Activated B cell treated with CpG ODN at 0.5 μM for 24 hours (primary cell): ENCODE results near the gene PTPRE. TPM values are rescaled to one million over a fixed set of nuclear protein-coding genes. Genes with fewer than 3 reads are reported as not detected.

Source experiments
- ATAC-seq: fragments of 200-7000 bp; cut with Tn5 transposase; one replicate; pipeline ENCODE4 v1.10.0; 2021; ENCODE audit warnings: low read depth, mild to moderate bottlenecking, moderate library complexity
- CTCF ChIA-PET: fragments of 350-600 bp; sonication (Branson Sonifier 250); formaldehyde crosslinking; loops from one replicate; lab custom pipeline; 2021; ENCODE audit warnings: antibody characterized with exemption; lab: Charles Lee
- POLR2A ChIA-PET: fragments of 350-600 bp; sonication (Branson Sonifier 250); formaldehyde crosslinking; loops from one replicate; lab custom pipeline; 2021; ENCODE audit warnings: antibody characterized with exemption; lab: Charles Lee
- DNase-seq: peaks from one replicate; pipeline ENCODE4 v3.0.0; 2022
- H3K27ac Mint-ChIP-seq: one replicate; pipeline ENCODE4 v1.8.0; 2020; ENCODE audit warnings: mixed read lengths
- H3K27me3 Mint-ChIP-seq: one replicate; pipeline ENCODE4 v1.8.0; 2021; ENCODE audit warnings: mixed read lengths
- H3K36me3 Mint-ChIP-seq: one replicate; pipeline ENCODE4 v1.8.0; 2021; ENCODE audit warnings: low read depth, mixed read lengths
- H3K4me1 Mint-ChIP-seq: one replicate; pipeline ENCODE4 v1.8.0; 2021; ENCODE audit warnings: mixed read lengths
- H3K4me3 Mint-ChIP-seq: one replicate; pipeline ENCODE4 v1.8.0; 2020; ENCODE audit warnings: mild to moderate bottlenecking, mixed read lengths
- H3K9me3 Mint-ChIP-seq: one replicate; pipeline ENCODE4 v1.8.0; 2020; ENCODE audit warnings: mixed read lengths
- intact Hi-C: fragments of 100-400 bp; cut with micrococcal nuclease; formaldehyde crosslinking; loops from one replicate; pipeline ENCODE4 v1.15.1; 2024
- total RNA-seq: library from RNA; stranded (reverse); gene quantifications from 2 replicates; pipeline ENCODE4 v1.2.3, GENCODE V29; 2022
- TF ChIP-seq, protein P1 (sequence below): fragments of 200-600 bp; IDR thresholded peaks from one replicate; pipeline ENCODE4 v1.8.0; 2022; ENCODE audit warnings: antibody characterized with exemption, mild to moderate bottlenecking

PTPRE gene
- total RNA-seq, 1 donor from 2014 or later = 36.8 TPM

DNA sequence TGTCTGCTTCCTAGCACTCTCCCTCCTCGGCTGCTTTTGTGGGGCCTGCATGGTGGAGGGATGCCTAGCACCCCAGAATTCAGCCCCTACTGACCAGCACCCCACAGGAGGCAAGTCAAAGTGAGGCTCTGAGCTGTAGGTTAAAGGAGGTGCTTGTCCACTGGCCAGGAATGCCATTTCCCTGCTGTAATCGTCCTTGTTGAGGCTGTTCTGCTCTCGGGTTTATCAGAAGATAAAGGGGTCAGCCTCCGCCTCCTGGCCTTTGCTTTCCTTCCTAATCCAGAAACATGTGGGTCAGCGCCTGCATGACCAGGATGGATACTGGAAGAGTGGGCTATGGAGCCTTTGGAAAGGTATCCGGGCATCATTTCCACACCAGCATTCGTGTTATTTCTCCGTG lies 120.4 kb downstream of the PTPRE start:
- peaks cover 4% of the 10 kb centered on the region for H3K27me3 Mint-ChIP-seq
- CTCF ChIA-PET = interaction anchor here (1.3 kb wide), 1 partner anchor 8 kb away, joined by 3 read pairs; no protein-coding TSS in a partner anchor

DNA sequence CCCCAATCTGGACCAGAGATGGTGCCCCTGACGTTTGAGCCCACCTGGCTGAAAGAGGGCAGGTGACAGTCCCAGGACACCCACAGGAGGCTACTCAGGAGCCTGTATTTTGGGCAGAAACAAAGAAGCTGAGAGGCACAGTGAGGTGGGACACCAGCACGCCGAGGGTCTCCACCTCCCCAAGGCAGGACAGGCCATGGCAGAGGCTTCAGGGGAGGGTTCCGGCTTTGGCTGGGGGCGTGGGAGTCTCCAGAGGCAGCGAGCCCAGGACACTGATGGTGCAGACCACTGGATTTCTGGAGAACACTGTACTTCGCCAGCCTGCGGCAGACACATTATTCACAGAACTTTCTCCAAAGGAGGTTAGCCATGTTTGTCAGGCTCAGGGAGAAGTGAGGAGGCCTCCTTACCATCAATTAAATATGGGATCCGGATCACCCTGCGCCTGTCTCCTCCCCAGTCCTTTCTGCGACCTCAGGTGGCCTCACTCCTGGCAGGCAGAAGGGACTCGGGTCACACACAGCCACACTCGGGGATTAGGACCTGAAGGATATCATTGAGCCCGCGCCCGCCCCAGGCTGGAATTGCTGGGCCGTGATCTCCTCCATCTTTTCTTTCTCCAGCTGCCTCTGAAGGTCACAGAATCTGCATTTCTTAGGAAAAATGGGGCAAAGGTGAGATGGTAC lies 121.1 kb downstream of the PTPRE start:
- H3K4me3 Mint-ChIP-seq = no peak overlapping the region
- intact Hi-C loops = no loop called here
- ATAC-seq = no peak
- peaks cover 4% of the 10 kb centered on the region for H3K27me3 Mint-ChIP-seq
- CTCF ChIA-PET = interaction anchor here (1.3 kb wide), 1 partner anchor 7 kb away, joined by 3 read pairs; no protein-coding TSS in a partner anchor
- peaks cover 9% of the 10 kb centered on the region for H3K4me1 Mint-ChIP-seq
- no peaks in the 10 kb centered on the region for H3K9me3 Mint-ChIP-seq
- no peaks in the 10 kb centered on the region for H3K36me3 Mint-ChIP-seq
- DNase-seq = no peak
- TF ChIP-seq, protein P1, sequence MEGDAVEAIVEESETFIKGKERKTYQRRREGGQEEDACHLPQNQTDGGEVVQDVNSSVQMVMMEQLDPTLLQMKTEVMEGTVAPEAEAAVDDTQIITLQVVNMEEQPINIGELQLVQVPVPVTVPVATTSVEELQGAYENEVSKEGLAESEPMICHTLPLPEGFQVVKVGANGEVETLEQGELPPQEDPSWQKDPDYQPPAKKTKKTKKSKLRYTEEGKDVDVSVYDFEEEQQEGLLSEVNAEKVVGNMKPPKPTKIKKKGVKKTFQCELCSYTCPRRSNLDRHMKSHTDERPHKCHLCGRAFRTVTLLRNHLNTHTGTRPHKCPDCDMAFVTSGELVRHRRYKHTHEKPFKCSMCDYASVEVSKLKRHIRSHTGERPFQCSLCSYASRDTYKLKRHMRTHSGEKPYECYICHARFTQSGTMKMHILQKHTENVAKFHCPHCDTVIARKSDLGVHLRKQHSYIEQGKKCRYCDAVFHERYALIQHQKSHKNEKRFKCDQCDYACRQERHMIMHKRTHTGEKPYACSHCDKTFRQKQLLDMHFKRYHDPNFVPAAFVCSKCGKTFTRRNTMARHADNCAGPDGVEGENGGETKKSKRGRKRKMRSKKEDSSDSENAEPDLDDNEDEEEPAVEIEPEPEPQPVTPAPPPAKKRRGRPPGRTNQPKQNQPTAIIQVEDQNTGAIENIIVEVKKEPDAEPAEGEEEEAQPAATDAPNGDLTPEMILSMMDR = no peak
- POLR2A ChIA-PET = no interaction called here
- H3K27ac Mint-ChIP-seq = no peak overlapping the region

More for the DNA sequence above, 120.4 kb downstream of the PTPRE start:
- TF ChIP-seq, protein P1 = no peak
- intact Hi-C loops = no loop called here
- DNase-seq (no peak), ATAC-seq (no peak)
- no peak overlapping the region for H3K27ac Mint-ChIP-seq
- no peak overlapping the region for H3K4me3 Mint-ChIP-seq
- no peaks in the 10 kb centered on the region for H3K36me3 Mint-ChIP-seq
- H3K4me1 Mint-ChIP-seq = peaks cover 9% of the 10 kb centered on the region
- POLR2A ChIA-PET = no interaction called here
- H3K9me3 Mint-ChIP-seq = no peaks in the 10 kb centered on the region

DNA sequence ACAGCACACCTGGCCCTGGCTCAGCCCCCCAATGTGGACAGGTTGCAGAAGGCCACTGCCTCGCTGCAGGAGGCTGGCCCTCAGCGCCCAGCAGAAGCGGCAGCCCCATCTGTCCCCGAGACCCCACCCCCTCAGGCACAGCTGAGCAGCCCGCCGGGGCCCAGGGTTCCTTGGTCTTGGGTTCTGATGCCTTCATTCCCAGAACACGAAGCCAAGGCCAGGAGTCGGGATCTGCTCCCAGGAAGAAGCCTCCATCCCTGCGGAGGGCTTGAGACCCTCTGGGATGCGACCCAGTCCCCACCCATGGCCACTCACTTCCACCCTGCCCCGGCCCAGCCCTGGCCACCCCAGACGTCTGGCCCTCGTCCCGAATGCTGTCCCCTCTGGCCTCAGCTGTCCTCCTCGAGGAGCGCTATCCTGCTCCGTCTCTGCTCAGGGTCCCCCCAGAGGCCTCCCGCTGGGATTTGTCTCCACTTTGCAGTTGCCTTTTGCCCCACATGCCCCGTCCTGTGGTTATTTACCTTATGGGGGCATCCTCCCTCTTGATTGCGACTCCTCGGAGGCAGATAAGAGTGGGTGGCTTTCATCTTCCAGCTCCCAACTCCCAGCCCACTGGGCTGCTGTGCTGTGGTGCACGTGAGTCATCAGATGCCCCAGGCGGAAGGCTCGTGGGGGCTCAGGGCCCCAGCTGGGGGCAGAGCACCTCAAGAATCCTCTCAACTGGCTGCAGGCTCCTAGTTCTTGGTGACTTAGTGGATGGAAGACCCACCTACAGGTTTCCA lies 121.8 kb downstream of the PTPRE start:
- ATAC-seq (no peak), DNase-seq (no peak)
- TF ChIP-seq, protein P1 = no peak
- CTCF ChIA-PET = interaction anchor here (1.1 kb wide), 1 partner anchor 18 kb away, joined by 3 read pairs; no protein-coding TSS in a partner anchor
- Mint-ChIP-seq H3K4me1 (peaks cover 9% of the 10 kb centered on the region), H3K4me3 (no peak overlapping the region), H3K27me3 (peaks cover 4% of the 10 kb centered on the region), H3K9me3 (no peaks in the 10 kb centered on the region), H3K27ac (no peak overlapping the region), H3K36me3 (no peaks in the 10 kb centered on the region)
- intact Hi-C loops = no loop called here
- POLR2A ChIA-PET = no interaction called here

DNA sequence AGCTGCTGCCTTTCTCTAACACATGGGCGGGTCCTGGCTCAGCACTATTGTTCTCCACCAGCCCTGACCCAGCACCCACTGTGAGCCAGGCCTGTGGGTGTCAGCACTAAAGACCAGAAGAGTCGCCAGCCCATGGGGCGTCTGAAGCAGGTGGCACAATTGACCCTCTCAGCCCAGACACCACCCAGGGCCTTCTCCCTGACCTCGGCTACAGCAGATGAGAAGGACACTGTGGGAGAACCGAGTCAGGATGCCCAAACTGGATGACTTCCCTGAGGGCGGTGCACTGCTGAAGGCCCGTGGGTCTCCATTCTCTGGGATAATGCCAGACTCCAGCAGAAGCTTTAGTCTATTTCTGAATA lies 122.4 kb downstream of the PTPRE start:
- ATAC-seq (no peak), DNase-seq (no peak)
- ChIA-PET POLR2A (no interaction called here), CTCF (interaction anchor here (1.1 kb wide), 1 partner anchor 18 kb away, joined by 3 read pairs; no protein-coding TSS in a partner anchor)
- Mint-ChIP-seq H3K9me3 (no peaks in the 10 kb centered on the region), H3K4me3 (no peak overlapping the region), H3K4me1 (peaks cover 9% of the 10 kb centered on the region), H3K27me3 (peaks cover 4% of the 10 kb centered on the region), H3K36me3 (no peaks in the 10 kb centered on the region), H3K27ac (no peak overlapping the region)
- intact Hi-C loops = no loop called here
- TF ChIP-seq, protein P1 = no peak
